GM18526 (cell line): ENCODE results near the gene CABP4.

ENCODE experiments used
- POLR2A ChIP-seq: IDR thresholded peaks from 3 replicates; pipeline ENCODE4 v1.6.1; 2011; ENCODE audit not compliant: insufficient read length; ENCODE audit errors: extremely low read depth

The CABP4 gene

DNA sequence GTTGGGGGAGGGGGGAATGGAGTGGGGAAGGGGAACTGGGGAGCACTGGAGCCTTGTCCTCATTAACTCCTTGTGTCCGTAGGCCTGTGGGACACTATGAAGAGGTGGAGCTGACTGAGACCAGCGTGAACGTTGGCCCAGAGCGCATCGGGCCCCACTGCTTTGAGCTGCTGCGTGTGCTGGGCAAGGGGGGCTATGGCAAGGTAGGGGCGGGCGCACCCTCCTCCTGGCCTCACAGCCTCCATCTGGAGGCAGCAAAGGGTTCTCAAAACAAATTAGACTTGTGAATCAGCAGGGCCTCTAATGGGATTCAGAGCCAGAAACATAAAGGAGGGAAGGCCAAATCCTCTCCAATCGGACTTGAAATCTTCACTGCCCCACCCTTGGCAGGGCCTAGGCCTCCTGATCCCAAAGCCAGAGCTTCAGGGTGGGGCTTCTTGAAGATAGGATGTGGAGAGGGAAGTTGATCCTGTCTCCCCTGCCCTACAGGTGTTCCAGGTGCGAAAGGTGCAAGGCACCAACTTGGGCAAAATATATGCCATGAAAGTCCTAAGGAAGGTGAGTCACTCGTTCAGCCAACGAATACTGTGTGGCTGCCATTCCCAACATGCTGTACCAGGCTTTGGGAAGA is 26.0 kb upstream of the CABP4 start:
- TF ChIP-seq POLR2A = no peak

DNA sequence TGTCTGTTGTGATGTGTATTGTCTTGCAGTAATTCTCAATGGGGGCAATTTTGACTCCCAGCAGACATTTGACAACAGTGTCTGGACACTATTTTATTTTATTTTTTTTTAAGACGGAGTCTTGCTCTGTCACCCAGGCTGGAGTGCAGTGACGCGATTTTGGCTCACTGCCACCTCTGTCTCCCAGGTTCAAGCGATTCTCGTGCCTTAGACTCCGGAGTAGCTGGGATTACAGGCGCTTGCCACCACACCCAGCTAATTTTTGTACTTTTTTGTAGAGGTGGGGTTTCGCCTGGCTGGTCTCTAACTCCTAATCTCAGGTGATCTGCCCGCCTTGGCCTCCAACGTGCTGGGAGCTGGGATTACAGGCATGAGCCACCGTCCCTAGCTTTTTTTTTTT is 25.4 kb upstream of the CABP4 start:
- TF ChIP-seq POLR2A = no peak

GRCh38 chr11:67431346-67432249 is 23.6 kb upstream of the CABP4 start:
- TF ChIP-seq POLR2A = no peak

DNA sequence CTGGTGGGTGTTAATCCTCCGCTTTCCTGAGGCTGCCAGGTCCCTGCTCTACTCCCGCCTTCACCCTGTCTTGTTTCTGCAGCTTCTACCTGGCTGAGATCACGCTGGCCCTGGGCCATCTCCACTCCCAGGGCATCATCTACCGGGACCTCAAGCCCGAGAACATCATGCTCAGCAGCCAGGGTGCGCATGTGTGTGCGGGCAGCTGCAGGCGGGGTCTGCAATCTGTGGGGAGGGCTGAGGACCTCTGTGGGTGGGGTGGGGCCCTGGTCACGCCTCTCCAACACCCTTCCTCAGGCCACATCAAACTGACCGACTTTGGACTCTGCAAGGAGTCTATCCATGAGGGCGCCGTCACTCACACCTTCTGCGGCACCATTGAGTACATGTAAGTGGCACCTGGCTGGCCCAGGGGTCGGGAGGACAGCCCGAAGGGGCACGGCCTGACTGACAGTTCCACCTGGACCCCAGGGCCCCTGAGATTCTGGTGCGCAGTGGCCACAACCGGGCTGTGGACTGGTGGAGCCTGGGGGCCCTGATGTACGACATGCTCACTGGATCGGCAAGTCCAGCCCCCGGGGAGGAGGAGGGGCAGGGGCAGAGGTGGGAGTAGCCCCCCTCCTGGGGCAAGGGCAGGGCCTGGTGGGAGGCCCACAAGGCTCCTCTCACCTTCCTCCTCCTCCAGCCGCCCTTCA is 22.4 kb upstream of the CABP4 start:
- no peak for TF ChIP-seq POLR2A

DNA sequence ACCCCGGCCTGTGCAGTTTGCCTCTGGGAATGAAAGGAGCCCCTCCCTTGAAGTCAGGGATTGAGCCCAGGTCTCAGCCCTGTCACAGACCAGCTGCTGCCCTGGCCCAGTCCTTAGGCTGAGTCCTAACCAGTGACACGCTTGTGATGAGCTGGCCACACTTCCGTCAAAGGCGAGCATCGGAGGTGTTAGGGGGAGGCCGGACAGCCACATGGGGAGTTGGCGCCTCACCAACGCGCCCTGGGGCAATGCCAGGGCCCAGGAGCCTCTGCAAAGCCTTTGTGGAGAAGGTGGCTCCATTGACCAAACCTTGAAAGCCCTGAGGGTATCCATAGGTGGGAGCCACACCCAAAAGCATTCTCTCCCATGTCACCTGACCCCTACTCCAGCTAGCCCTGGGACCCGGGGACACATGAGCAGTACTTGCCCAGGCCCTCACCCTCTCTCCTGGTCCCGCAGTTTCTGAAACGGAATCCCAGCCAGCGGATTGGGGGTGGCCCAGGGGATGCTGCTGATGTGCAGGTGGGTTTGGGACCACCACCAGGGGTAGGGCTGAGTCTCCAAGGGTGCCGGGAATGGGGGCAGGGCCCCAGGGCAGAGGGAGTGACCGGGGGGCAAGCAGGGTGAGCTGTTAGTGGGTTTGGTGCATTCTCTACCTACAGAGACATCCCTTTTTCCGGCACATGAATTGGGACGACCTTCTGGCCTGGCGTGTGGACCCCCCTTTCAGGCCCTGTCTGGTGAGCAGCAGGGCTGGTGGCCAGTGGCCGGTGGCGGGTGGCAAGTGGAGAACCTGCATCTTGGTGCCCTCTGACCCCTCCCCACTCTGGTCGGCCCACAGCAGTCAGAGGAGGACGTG is 21.4 kb upstream of the CABP4 start:
- peak; percentile 23 for TF ChIP-seq POLR2A

- TF ChIP-seq POLR2A = peak; percentile 51
Observed at GRCh38 chr11:67434395-67434881, 20.7 kb upstream of the CABP4 start.

GRCh38 chr11:67435031-67435726 is 20.0 kb upstream of the CABP4 start:
- TF ChIP-seq POLR2A = no peak

- no peak for TF ChIP-seq POLR2A
Observed at GRCh38 chr11:67435727-67436458, 19.3 kb upstream of the CABP4 start.

GRCh38 chr11:67436459-67437081 is 18.6 kb upstream of the CABP4 start:
- peak; percentile 55 for TF ChIP-seq POLR2A

- TF ChIP-seq POLR2A = peak; percentile 95
Observed at GRCh38 chr11:67437082-67437808, 17.9 kb upstream of the CABP4 start, which contains the start of gene PTPRCAP. TSS of gene PTPRCAP (minus strand) at chr11:67437682. CDS start at chr11:67437619, 63 bp downstream.

- TF ChIP-seq POLR2A = no peak
Observed at GRCh38 chr11:67437809-67438157, 17.4 kb upstream of the CABP4 start.

DNA sequence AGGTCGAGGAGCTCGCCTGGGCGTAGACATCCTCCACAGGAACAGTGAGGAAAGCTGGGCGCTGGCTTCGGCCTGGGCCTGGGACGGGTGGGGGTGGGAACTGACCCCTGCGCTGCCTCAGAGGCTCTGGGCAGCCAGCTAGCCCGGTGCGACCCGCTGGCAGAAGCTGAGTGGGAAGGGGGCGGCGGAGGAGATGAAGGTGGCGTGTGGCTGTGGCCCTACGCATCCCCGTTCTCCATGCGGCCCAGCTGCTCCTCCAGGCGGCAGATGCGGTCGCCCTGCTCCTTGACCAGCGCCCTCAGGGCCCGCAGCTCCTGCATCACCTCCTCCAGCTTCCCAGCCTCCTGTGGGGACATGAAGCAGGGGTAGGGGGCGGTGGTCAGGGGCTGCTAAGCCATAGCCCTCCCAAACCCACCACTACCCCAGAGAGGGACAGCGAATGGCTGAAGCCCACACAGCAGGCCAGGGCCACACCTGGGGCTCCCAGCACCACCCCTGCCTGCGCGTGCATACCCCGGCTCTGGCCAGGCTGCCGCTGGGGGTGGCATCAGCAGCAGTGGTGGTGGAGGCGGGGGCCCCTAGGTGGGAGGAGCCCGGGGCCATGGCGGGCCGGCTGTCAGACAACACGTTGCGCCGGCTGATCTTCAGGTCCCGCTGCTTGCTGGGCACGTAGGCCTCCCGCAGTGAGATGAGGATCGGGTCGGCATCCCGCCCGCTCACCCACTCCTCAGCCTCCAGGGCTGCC is 16.8 kb upstream of the CABP4 start:
- TF ChIP-seq POLR2A = no peak
